HepG2 (cell line): ENCODE results near the gene HSPA1L. TPM values are rescaled to one million over a fixed set of nuclear protein-coding genes. Genes with fewer than 3 reads are reported as not detected.

Source experiments
- EP300 ChIP-seq, 3 experiments: sonication (generic) in 1 of 3; formaldehyde crosslinking in 1 of 3; IDR thresholded peaks; 2 replicates each; pipeline versions ENCODE4 v1.5.1 to v1.6.1; 2011 to 2020; ENCODE audit warnings: low read depth in 2 of 3, low read length in 2 of 3, borderline replicate concordance in 1 of 3, improper control_type of control experiment in 1 of 3, mild to moderate bottlenecking in 1 of 3, missing genetic modification reagents in 1 of 3, moderate library complexity in 1 of 3
- FOXA3 ChIP-seq: IDR thresholded peaks from 2 replicates; pipeline ENCODE4 v1.6.1; 2016; ENCODE audit warnings: missing genetic modification reagents, missing compliant biosample characterization
- KLF6 ChIP-seq: IDR thresholded peaks from 2 replicates; pipeline ENCODE4 v1.8.0; 2016; ENCODE audit warnings: missing biosample characterization, missing genetic modification reagents
- MAFK ChIP-seq, 2 experiments: IDR thresholded peaks in 1 of 2; conservative IDR thresholded peaks in 1 of 2; 2 replicates each; pipeline ENCODE4 v1.6.1; 2011; ENCODE audit warnings: improper control_type of control experiment in 2 of 2, low read length in 2 of 2
- MYPOP ChIP-seq: sonication (generic); formaldehyde crosslinking; IDR thresholded peaks from 2 replicates; pipeline ENCODE4 v1.8.1; 2023; ENCODE audit warnings: mild to moderate bottlenecking, moderate library complexity, missing genetic modification reagents
- NCOA5 ChIP-seq: sonication (generic); formaldehyde crosslinking; IDR thresholded peaks from 2 replicates; pipeline ENCODE4 v1.4.0; 2020; ENCODE audit warnings: missing genetic modification reagents
- RNF219 ChIP-seq: sonication (generic); formaldehyde crosslinking; IDR thresholded peaks from 2 replicates; pipeline ENCODE4 v1.5.0; 2020; ENCODE audit warnings: mild to moderate bottlenecking, missing genetic modification reagents
- SIX1 ChIP-seq: sonication (generic); formaldehyde crosslinking; IDR thresholded peaks from 2 replicates; pipeline ENCODE4 v1.4.0; 2020; ENCODE audit warnings: missing genetic modification reagents, borderline replicate concordance
- TGIF2 ChIP-seq: IDR thresholded peaks from 2 replicates; pipeline ENCODE4 v1.6.1; 2016; ENCODE audit warnings: control low read depth, missing compliant biosample characterization
- ZC3H13 ChIP-seq: sonication (generic); formaldehyde crosslinking; IDR thresholded peaks from 2 replicates; pipeline ENCODE4 v1.8.1; 2023; ENCODE audit warnings: mild to moderate bottlenecking, missing genetic modification reagents, moderate library complexity
- ZNF143 ChIP-seq: sonication (generic); formaldehyde crosslinking; IDR thresholded peaks from 2 replicates; pipeline ENCODE4 v1.4.0; 2020; ENCODE audit warnings: missing genetic modification reagents
- ZNF256 ChIP-seq: sonication (generic); formaldehyde crosslinking; conservative IDR thresholded peaks from 2 replicates; pipeline ENCODE4 v1.4.0; 2020; ENCODE audit warnings: missing genetic modification reagents
- ZNF354B ChIP-seq: sonication (generic); formaldehyde crosslinking; IDR thresholded peaks from 2 replicates; pipeline ENCODE4 v1.8.0; 2022; ENCODE audit warnings: mild to moderate bottlenecking, missing genetic modification reagents
- ZNF788 ChIP-seq: sonication (generic); formaldehyde crosslinking; IDR thresholded peaks from 2 replicates; pipeline ENCODE4 v1.5.0; 2020; ENCODE audit warnings: mild to moderate bottlenecking, missing genetic modification reagents, borderline replicate concordance
- ZNF816 ChIP-seq: sonication (generic); formaldehyde crosslinking; IDR thresholded peaks from 2 replicates; pipeline ENCODE4 v1.8.0; 2022; ENCODE audit warnings: missing genetic modification reagents, mild to moderate bottlenecking, borderline replicate concordance
- polyA plus RNA-seq, 8 experiments: library from polyadenylated mRNA; depleted of rRNA in 3 of 8; stranded (reverse) in 7 of 8; unstranded in 1 of 8; fragments of >200 nt; fragmentation: Illumina TruSeq in 4 of 8; extraction: Trizol in 4 of 8; gene quantifications; 2 replicates each; pipeline versions ENCODE4 v1.2.1 to v1.2.3, GENCODE V29; 2011 to 2016; ENCODE audit warnings: low read depth in 4 of 8, missing spikeins in 1 of 8, mixed read lengths in 1 of 8; ENCODE audit not compliant: insufficient read depth in 1 of 8
- total RNA-seq, 5 experiments: library from RNA; depleted of rRNA; stranded (reverse); fragments of >200 nt; fragmentation: Illumina TruSeq; extraction: Trizol; gene quantifications; 2 replicates each; pipeline ENCODE4 v1.2.3, GENCODE V29; 2016; ENCODE audit warnings: low read depth in 1 of 5
- TF ChIP-seq, protein P1 (sequence below), 2 experiments: sonication (generic) in 1 of 2; formaldehyde crosslinking in 1 of 2; IDR thresholded peaks; 2 replicates each; pipeline versions ENCODE4 v1.4.0 to v1.6.1; 2018 to 2020; ENCODE audit warnings: missing genetic modification reagents in 2 of 2, borderline replicate concordance in 1 of 2, low read depth in 1 of 2, mild to moderate bottlenecking in 1 of 2, missing biosample characterization in 1 of 2
- TF ChIP-seq, protein P2 (sequence below): IDR thresholded peaks from 2 replicates; pipeline ENCODE4 v1.6.1; 2016; ENCODE audit warnings: missing compliant biosample characterization, missing genetic modification reagents, borderline replicate concordance
- TF ChIP-seq, protein P3 (sequence below): sonication (generic); formaldehyde crosslinking; IDR thresholded peaks from 2 replicates; pipeline ENCODE4 v1.5.1; 2020; ENCODE audit warnings: missing genetic modification reagents, mild to moderate bottlenecking, borderline replicate concordance

The HSPA1L gene
- total and polyA plus RNA-seq, 2 of the 13 experiments (the other 11 are each of a cell fraction or from before 2014, with no cell fraction given): 0.55 to 1.0 TPM

DNA sequence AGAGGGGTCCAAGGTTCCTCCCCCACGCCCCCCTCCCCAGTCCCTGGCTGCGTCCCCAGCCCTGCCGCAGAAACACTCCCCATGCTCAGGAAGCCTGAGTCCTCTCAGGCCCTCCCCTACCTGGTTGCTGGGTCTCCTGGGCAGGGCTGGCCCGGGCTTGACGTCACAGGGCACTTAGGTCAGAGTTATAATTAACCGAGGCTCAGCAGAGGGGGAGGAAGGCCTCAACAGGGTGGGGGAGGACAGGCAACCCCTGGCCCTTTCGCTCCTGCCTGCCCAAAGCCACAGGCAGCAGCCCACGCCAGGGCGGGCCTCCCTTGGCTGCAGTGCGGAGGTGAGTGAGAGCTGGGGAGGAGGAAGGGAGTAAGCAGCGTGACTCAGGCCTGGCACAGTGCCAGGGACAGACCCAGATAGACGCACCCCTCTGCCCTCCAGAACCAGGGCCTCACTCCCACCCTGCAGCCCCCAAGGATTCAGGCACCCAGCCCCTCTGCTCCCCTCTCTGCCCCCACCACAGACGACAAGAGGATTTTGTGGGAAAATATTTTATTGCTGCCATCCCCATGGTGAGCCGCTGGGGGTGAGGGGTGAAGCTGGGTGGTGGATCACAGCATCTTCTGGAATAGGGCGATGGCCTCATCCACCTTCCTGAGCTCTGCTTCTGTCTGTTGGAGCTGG, 38.0 kb downstream of the HSPA1L start, which contains the start of gene VWA7 (continued):
- TF ChIP-seq MYPOP (CRISPR knock-in tag) (0 out of 2 replicates have a peak, but pooled peaks have one; percentile 14), ZNF256 (CRISPR knock-in tag) (no peak), NCOA5 (CRISPR knock-in tag) (no peak), ZNF143 (CRISPR knock-in tag) (peak; percentile 17; the same call in 1 of the 2 replicates), MAFK (conservative IDR thresholded peaks at IDR 0.05 in 1 of 2, IDR thresholded peaks at IDR 0.05 in 1 of 2; ENCODE audit: low read length in 2 of 2) (no peak), SIX1 (CRISPR knock-in tag) (no peak), ZC3H13 (CRISPR knock-in tag) (peak; percentile 68; the same call in 1 of the 2 replicates), FOXA3 (peak; percentile 72), ZNF816 (CRISPR knock-in tag) (no peak), ZNF788 (peak; percentile 74), TGIF2 (CRISPR knock-in tag) (no peak; the same call in 1 of the 2 replicates), EP300 (IDR thresholded peaks at IDR 0.05; ENCODE audit: low read depth in 2 of 2, low read length in 2 of 2) (peak in 1 of 2 experiments; percentile 45; a peak in 1 of 4 replicates), EP300 (CRISPR knock-in tag; IDR thresholded peaks at IDR 0.05; ENCODE audit: borderline replicate concordance) (peak; percentile 63), KLF6 (CRISPR knock-in tag) (no peak), ZNF354B (CRISPR knock-in tag) (no peak), RNF219 (no peak)
- TF ChIP-seq, protein P1, sequence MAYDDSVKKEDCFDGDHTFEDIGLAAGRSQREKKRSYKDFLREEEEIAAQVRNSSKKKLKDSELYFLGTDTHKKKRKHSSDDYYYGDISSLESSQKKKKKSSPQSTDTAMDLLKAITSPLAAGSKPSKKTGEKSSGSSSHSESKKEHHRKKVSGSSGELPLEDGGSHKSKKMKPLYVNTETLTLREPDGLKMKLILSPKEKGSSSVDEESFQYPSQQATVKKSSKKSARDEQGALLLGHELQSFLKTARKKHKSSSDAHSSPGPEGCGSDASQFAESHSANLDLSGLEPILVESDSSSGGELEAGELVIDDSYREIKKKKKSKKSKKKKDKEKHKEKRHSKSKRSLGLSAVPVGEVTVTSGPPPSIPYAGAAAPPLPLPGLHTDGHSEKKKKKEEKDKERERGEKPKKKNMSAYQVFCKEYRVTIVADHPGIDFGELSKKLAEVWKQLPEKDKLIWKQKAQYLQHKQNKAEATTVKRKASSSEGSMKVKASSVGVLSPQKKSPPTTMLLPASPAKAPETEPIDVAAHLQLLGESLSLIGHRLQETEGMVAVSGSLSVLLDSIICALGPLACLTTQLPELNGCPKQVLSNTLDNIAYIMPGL (CRISPR knock-in tag; IDR thresholded peaks at IDR 0.05; ENCODE audit: borderline replicate concordance in 1 of 2, low read depth in 1 of 2): peak in 1 of 2 experiments; percentile 46; a peak in 1 of 4 replicates
- TF ChIP-seq, protein P2, sequence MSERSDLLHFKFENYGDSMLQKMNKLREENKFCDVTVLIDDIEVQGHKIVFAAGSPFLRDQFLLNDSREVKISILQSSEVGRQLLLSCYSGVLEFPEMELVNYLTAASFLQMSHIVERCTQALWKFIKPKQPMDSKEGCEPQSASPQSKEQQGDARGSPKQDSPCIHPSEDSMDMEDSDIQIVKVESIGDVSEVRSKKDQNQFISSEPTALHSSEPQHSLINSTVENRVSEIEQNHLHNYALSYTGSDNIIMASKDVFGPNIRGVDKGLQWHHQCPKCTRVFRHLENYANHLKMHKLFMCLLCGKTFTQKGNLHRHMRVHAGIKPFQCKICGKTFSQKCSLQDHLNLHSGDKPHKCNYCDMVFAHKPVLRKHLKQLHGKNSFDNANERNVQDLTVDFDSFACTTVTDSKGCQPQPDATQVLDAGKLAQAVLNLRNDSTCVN (CRISPR knock-in tag): peak; percentile 67; the same call in 1 of the 2 replicates
- TF ChIP-seq, protein P3, sequence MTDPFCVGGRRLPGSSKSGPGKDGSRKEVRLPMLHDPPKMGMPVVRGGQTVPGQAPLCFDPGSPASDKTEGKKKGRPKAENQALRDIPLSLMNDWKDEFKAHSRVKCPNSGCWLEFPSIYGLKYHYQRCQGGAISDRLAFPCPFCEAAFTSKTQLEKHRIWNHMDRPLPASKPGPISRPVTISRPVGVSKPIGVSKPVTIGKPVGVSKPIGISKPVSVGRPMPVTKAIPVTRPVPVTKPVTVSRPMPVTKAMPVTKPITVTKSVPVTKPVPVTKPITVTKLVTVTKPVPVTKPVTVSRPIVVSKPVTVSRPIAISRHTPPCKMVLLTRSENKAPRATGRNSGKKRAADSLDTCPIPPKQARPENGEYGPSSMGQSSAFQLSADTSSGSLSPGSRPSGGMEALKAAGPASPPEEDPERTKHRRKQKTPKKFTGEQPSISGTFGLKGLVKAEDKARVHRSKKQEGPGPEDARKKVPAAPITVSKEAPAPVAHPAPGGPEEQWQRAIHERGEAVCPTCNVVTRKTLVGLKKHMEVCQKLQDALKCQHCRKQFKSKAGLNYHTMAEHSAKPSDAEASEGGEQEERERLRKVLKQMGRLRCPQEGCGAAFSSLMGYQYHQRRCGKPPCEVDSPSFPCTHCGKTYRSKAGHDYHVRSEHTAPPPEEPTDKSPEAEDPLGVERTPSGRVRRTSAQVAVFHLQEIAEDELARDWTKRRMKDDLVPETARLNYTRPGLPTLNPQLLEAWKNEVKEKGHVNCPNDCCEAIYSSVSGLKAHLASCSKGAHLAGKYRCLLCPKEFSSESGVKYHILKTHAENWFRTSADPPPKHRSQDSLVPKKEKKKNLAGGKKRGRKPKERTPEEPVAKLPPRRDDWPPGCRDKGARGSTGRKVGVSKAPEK: 0 out of 2 replicates have a peak, but pooled peaks have one; percentile 66
